ENCODE data around the gene POM121L2. TPM values are rescaled to one million over a fixed set of nuclear protein-coding genes. Genes with fewer than 3 reads are reported as not detected.
A peak's percentile ranks its signal among the peaks of the same experiment; 100 is the strongest.

POM121L2 gene
- total and polyA plus RNA-seq, 2 of the 13 experiments (the other 11 are each of a cell fraction or from before 2014, with no cell fraction given): not detected

- no peak for TF ChIP-seq ZNF550 (CRISPR knock-in tag; IDR thresholded peaks at IDR 0.05; ENCODE audit: borderline replicate concordance)
- TF ChIP-seq ZNF891 (CRISPR knock-in tag; IDR thresholded peaks at IDR 0.05): no peak
- TF ChIP-seq AHR (CRISPR knock-in tag; IDR thresholded peaks at IDR 0.05): no peak
These were observed 6.9 kb upstream of the POM121L2 start (continued) for GRCh38 chr6:27318973-27319372.

DNA sequence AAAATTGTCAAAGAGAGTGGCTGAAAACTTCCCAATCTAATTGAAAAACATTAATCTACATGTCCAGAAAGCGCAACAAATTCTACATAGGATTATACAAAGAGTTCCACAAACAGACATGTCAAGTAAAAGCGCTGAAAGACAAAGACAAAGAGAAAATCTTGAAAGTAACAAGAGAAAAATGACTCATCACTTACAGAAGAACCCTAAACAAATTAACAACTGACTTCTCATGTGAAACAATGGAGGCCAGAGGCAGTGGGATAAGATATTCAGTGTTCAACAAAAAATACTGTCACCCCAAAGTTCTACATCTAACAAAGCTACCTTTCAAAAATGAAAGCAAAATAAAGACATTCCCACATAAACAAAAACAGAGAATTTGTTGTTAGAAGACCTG, 2.0 kb upstream of the POM121L2 start:
- no peak for FAIRE-seq
- intact Hi-C loops (cut with micrococcal nuclease; ENCODE audit: unreplicated experiment): loop anchor here (5.0 kb wide), 1 partner anchor 188 kb away; no protein-coding TSS in a partner anchor
- POLR2A ChIA-PET: no interaction called here

More for the DNA sequence above, 2.0 kb upstream of the POM121L2 start:
- H3K9me3 ChIP-seq (ENCODE audit: low read length): peaks cover 6% of the 10 kb centered on the region; the same call in 1 of the 2 replicates
- H3K4me1 ChIP-seq (ENCODE audit: insufficient read depth, low read length): peaks cover 12% of the 10 kb centered on the region
- H3K36me3 ChIP-seq (replicated peaks in 1 of 2; ENCODE audit: control insufficient read depth in 1 of 2, insufficient read depth in 2 of 2, low read length in 2 of 2): no peaks in the 10 kb centered on the region
- CTCF ChIA-PET (ENCODE audit: low intra/inter-chr PET ratio, low total read pairs): no interaction called here
- no peaks in the 10 kb centered on the region for H4K20me1 ChIP-seq (ENCODE audit: insufficient read depth, low read length)
- no peaks in the 10 kb centered on the region for H3K79me2 ChIP-seq (ENCODE audit: insufficient read depth, low read length)
- H3K4me3 ChIP-seq (replicated peaks in 1 of 3; ENCODE audit: insufficient read depth in 1 of 3, low read depth in 2 of 3, low read length in 3 of 3): no peak overlapping the region
- no peak overlapping the region for H3K9ac ChIP-seq (ENCODE audit: insufficient read depth, low read depth, low read length)
- in situ Hi-C loops (cut with HindIII; ENCODE audit: extremely low pct_ligation_motif_present, low pct_unique_long_range_greater_than_20kb): no loop called here
- ATAC-seq: no peak
- peaks cover 2 to 22% of the 10 kb centered on the region in 2 experiments; a peak in 2 of 5 replicates for H3K27me3 ChIP-seq (ENCODE audit: control insufficient read depth in 1 of 2, insufficient read depth in 2 of 2, low read length in 2 of 2)
- H3K27ac ChIP-seq (ENCODE audit: extremely low read length, insufficient read depth, low read length): no peak overlapping the region
- WGBS (ENCODE audit: low lambda C conversion rate): 2% methylated on average over 2 of the region's 2 CpGs
- TF ChIP-seq TARDBP (CRISPR knock-in tag; IDR thresholded peaks at IDR 0.05) (no peak), FLYWCH1 (CRISPR knock-in tag; IDR thresholded peaks at IDR 0.05) (no peak), AKNA (CRISPR knock-in tag; IDR thresholded peaks at IDR 0.05; ENCODE audit: borderline replicate concordance) (no peak), ZNF317 (CRISPR knock-in tag; IDR thresholded peaks at IDR 0.05) (peak; percentile 96), EZH2 (conservative IDR thresholded peaks at IDR 0.05; ENCODE audit: low read depth, low read length) (no peak)
- no TSS peak for BruUV-seq (replicated peaks)
- no peak overlapping the region for H2AFZ ChIP-seq (ENCODE audit: low read length)
- DNase-seq (ENCODE audit: low spot score): no peak
- H3K4me2 ChIP-seq (ENCODE audit: low read depth, low read length): no peak overlapping the region

Data from HepG2 (cell line).